ENCODE measurements around the gene CNTNAP5.

DNA sequence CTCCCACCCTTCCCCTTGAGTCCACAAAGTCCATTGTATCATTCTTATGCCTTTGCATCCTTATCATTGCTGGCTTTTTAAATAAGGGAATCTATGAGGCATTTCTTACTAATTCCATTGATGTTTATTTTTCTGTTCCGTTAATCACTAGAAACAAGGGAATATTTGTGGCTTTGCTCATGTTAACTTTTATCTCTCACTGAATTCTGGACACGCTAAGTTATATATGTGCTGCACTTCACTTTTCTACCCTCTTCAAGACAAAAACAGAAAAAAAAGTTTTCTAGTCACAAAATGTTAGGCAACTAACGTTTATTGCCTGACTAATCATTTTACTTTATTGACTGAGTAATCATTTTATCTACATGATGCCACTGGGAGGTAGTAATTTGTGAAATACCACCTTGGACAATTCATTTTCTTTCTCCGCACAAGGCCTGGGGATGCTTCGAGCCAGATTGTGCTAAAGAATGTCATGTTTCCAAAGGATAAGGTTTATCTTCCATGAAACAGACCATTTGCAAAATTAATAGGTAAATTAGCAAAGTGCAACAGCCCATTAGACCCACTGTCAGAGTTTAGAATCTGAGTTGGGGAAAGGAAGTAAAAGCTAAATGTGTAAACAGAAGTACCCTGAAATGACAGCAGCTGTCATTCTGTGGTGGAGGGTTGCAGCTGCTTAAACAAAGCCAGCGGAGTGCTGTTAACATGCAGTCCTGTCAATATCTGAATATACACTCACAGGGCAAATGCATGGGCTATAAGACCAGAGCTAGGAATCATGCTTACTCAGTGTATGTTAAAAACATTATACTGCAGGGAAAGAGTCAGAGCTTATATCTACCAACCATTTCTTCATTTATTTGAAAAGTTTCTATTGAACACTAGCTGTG, 658.7 kb downstream of the CNTNAP5 start:
- TF ChIP-seq CTCF (conservative IDR thresholded peaks at IDR 0.05; ENCODE audit: low read length) = no peak
- TF ChIP-seq EZH2phosphoT487 (IDR thresholded peaks at IDR 0.05; ENCODE audit: borderline replicate concordance) = no peak
